ENCODE measurements around the gene CIC. TPM values are rescaled to one million over a fixed set of nuclear protein-coding genes. Genes with fewer than 3 reads are reported as not detected.

The CIC gene
- total and polyA plus RNA-seq, 2 of the 13 experiments (the other 11 are each of a cell fraction or from before 2014, with no cell fraction given), result 5.9 to 8.0 TPM

- TF ChIP-seq, protein P1, sequence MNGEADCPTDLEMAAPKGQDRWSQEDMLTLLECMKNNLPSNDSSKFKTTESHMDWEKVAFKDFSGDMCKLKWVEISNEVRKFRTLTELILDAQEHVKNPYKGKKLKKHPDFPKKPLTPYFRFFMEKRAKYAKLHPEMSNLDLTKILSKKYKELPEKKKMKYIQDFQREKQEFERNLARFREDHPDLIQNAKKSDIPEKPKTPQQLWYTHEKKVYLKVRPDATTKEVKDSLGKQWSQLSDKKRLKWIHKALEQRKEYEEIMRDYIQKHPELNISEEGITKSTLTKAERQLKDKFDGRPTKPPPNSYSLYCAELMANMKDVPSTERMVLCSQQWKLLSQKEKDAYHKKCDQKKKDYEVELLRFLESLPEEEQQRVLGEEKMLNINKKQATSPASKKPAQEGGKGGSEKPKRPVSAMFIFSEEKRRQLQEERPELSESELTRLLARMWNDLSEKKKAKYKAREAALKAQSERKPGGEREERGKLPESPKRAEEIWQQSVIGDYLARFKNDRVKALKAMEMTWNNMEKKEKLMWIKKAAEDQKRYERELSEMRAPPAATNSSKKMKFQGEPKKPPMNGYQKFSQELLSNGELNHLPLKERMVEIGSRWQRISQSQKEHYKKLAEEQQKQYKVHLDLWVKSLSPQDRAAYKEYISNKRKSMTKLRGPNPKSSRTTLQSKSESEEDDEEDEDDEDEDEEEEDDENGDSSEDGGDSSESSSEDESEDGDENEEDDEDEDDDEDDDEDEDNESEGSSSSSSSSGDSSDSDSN (CRISPR knock-in tag; IDR thresholded peaks at IDR 0.05), result peak; percentile 73
- TF ChIP-seq GZF1 (CRISPR knock-in tag; IDR thresholded peaks at IDR 0.05), result no peak
- TF ChIP-seq TBX2 (CRISPR knock-in tag; IDR thresholded peaks at IDR 0.05; ENCODE audit: borderline replicate concordance), result peak; percentile 88
- peak; percentile 37; the same call in 1 of the 2 replicates for TF ChIP-seq ZBTB20 (CRISPR knock-in tag; IDR thresholded peaks at IDR 0.05; ENCODE audit: borderline replicate concordance, low read depth)
- peak; percentile 89 for TF ChIP-seq ERF (CRISPR knock-in tag; IDR thresholded peaks at IDR 0.05)
- TF ChIP-seq AGO2 (optimal IDR thresholded peaks at IDR 0.05; ENCODE audit: low read depth, low read length), result peak; percentile 52
- no peak for TF ChIP-seq CHCHD3 (CRISPR knock-in tag; IDR thresholded peaks at IDR 0.05)
- peak; percentile 60; the same call in 1 of the 2 replicates for TF ChIP-seq RXRB (CRISPR knock-in tag; IDR thresholded peaks at IDR 0.05; ENCODE audit: borderline replicate concordance)
- no peak for TF ChIP-seq NKX3-1 (CRISPR knock-in tag; IDR thresholded peaks at IDR 0.05)
- TF ChIP-seq YEATS4 (CRISPR knock-in tag; IDR thresholded peaks at IDR 0.05; ENCODE audit: borderline replicate concordance), result peak; percentile 83; the same call in 1 of the 2 replicates
- TF ChIP-seq ZFP90 (CRISPR knock-in tag; IDR thresholded peaks at IDR 0.05; ENCODE audit: borderline replicate concordance), result 0 out of 2 replicates have a peak, but pooled peaks have one; percentile 39
- peak; percentile 35; the same call in 1 of the 2 replicates for TF ChIP-seq SOX5 (CRISPR knock-in tag; IDR thresholded peaks at IDR 0.05; ENCODE audit: borderline replicate concordance)
- TF ChIP-seq CREB1 (IDR thresholded peaks at IDR 0.05), result peak; percentile 74
- peak; percentile 79 for TF ChIP-seq CREB1 (CRISPR knock-in tag; IDR thresholded peaks at IDR 0.05)
- TF ChIP-seq SNAPC4 (CRISPR knock-in tag; IDR thresholded peaks at IDR 0.05), result no peak
- TF ChIP-seq TARDBP (CRISPR knock-in tag; IDR thresholded peaks at IDR 0.05), result peak; percentile 69; the same call in 1 of the 2 replicates
- TF ChIP-seq SAFB2 (CRISPR knock-in tag; IDR thresholded peaks at IDR 0.05; ENCODE audit: borderline replicate concordance, low read depth), result 0 out of 2 replicates have a peak, but pooled peaks have one; percentile 23
- TF ChIP-seq ZNF670 (CRISPR knock-in tag; IDR thresholded peaks at IDR 0.05; ENCODE audit: borderline replicate concordance), result 0 out of 2 replicates have a peak, but pooled peaks have one; percentile 64
Observed at GRCh38 chr19:42219812-42220750, 49.0 kb upstream of the CIC start, which contains the start of gene ZNF526 (continued).
